Measurements from ENCODE around the gene MAP1LC3A. TPM values are rescaled to one million over a fixed set of nuclear protein-coding genes. Genes with fewer than 3 reads are reported as not detected.
A peak's percentile ranks its signal among the peaks of the same experiment; 100 is the strongest.

The MAP1LC3A gene
- total RNA-seq, 5 donors from 2014 or later (not counting 1 experiment from before 2014, with no cell fraction given) = 2.3 to 15.5 (median 2.6) TPM

DNA sequence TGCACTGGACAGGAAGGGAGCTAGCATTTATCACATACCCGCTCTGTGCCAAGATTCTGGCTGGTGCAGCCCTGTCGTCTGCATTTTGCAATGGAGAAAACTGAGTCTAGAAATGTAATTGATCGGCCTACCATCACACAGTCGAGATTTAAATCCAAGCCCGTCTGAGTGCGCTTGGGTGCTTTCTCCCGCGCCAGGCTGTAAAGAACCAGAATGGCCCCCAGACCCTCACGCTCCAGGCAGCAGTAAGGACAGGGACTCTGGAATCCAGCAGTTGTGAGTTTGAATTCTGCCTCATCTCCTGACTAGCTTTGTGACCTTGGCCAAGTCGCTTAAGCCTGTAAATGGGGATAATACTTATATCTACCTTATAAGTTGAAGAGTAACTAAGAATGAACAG lies 31.5 kb upstream of the MAP1LC3A start:
- H3K27ac Mint-ChIP-seq = no peak overlapping the region
- no peak overlapping the region for H3K27ac ChIP-seq (ENCODE audit: low read length)
- ATAC-seq (replicated peaks in 1 of 4) = no peak
- peaks cover 31% of the 10 kb centered on the region for H3K36me3 Mint-ChIP-seq
- CTCF ChIA-PET = interaction anchor here (0.5 to 1.5 kb wide), 3 partner anchors 11 to 133 kb away, joined by 3 to 7 read pairs (median 5); partner anchors contain the start of gene DYNLRB1 (in 1 of the 2)
- no peaks in the 10 kb centered on the region for H3K9me3 ChIP-seq
- peaks cover 0 to 11% of the 10 kb centered on the region in 2 experiments for H3K4me1 ChIP-seq (ENCODE audit: control insufficient read depth in 1 of 2, extremely low read depth in 1 of 2, insufficient read depth in 2 of 2, low read length in 2 of 2)
- peaks cover 28 to 42% (median 42%) of the 10 kb centered on the region in 3 donors for H3K4me1 Mint-ChIP-seq
- H3K4me3 Mint-ChIP-seq = no peak overlapping the region
- no peaks in the 10 kb centered on the region for H3K27me3 ChIP-seq (replicated peaks in 1 of 2; ENCODE audit: control insufficient read depth in 2 of 2, extremely low read depth in 1 of 2, insufficient read depth in 2 of 2, low read length in 1 of 2)
- no peaks in the 10 kb centered on the region for H3K9me3 Mint-ChIP-seq
- H3K27me3 Mint-ChIP-seq = no peaks in the 10 kb centered on the region
- no peak for DNase-seq
- POLR2A ChIA-PET = no interaction called here
- H3K4me3 ChIP-seq (ENCODE audit: control insufficient read depth in 1 of 2, extremely low read depth in 1 of 2, low read length in 1 of 2) = no peak overlapping the region
- 100% methylated on average over 8 of the region's 10 CpGs for WGBS (ENCODE audit: insufficient coverage)
- peaks cover 9 to 68% of the 10 kb centered on the region in 2 donors for H3K36me3 ChIP-seq (ENCODE audit: control insufficient read depth in 2 of 2, extremely low read depth in 1 of 2, insufficient read depth in 1 of 2, low read length in 1 of 2)

DNA sequence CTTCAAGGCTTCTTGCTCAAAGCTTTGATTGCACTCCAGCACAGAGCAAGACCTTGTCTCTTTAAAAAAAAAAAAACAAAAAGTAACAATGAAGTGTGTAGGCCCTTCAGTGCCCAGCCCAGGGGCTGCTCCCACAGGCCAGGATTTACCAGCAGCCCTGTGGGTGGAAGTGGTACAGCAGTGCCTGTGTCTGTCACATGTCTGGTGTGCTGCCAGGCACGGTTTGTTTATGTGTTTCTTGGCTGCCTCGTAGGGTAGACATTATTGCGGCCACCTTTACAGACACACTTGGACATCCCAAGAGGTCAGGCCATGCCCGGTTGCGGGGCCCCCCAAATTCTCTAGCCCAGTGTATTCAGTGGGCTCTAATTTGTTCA lies 29.6 kb upstream of the MAP1LC3A start:
- H3K27ac Mint-ChIP-seq = peak overlapping the region in 1 of 2 donors; percentile 31
- peak in 1 of 35 experiments; percentile 7 for DNase-seq
- Histone ChIP-seq H3K4me3 (ENCODE audit: control insufficient read depth in 1 of 2, extremely low read depth in 1 of 2, low read length in 1 of 2) (no peak overlapping the region), H3K36me3 (ENCODE audit: control insufficient read depth in 2 of 2, extremely low read depth in 1 of 2, insufficient read depth in 1 of 2, low read length in 1 of 2) (peaks cover 9 to 79% of the 10 kb centered on the region in 2 donors), H3K9me3 (no peaks in the 10 kb centered on the region), H3K4me1 (ENCODE audit: control insufficient read depth in 1 of 2, extremely low read depth in 1 of 2, insufficient read depth in 2 of 2, low read length in 2 of 2) (no peaks in the 10 kb centered on the region), H3K27me3 (replicated peaks in 1 of 2; ENCODE audit: control insufficient read depth in 2 of 2, extremely low read depth in 1 of 2, insufficient read depth in 2 of 2, low read length in 1 of 2) (no peaks in the 10 kb centered on the region), H3K27ac (ENCODE audit: low read length) (no peak overlapping the region)
- ATAC-seq (replicated peaks in 1 of 4) = no peak
- H3K27me3 Mint-ChIP-seq = no peaks in the 10 kb centered on the region
- no peak overlapping the region for H3K4me3 Mint-ChIP-seq
- CTCF ChIA-PET = no interaction called here
- H3K9me3 Mint-ChIP-seq = no peaks in the 10 kb centered on the region
- POLR2A ChIA-PET = interaction anchor here in 1 of 2 donors (0.6 kb wide), 1 partner anchor 84 kb away, joined by 5 read pairs; no protein-coding TSS in a partner anchor
- peaks cover 29% of the 10 kb centered on the region for H3K36me3 Mint-ChIP-seq
- peaks cover 11 to 24% (median 23%) of the 10 kb centered on the region in 3 donors for H3K4me1 Mint-ChIP-seq
- no CpG with 5 or more reads among the region's 5 CpGs for WGBS (ENCODE audit: insufficient coverage)

DNA sequence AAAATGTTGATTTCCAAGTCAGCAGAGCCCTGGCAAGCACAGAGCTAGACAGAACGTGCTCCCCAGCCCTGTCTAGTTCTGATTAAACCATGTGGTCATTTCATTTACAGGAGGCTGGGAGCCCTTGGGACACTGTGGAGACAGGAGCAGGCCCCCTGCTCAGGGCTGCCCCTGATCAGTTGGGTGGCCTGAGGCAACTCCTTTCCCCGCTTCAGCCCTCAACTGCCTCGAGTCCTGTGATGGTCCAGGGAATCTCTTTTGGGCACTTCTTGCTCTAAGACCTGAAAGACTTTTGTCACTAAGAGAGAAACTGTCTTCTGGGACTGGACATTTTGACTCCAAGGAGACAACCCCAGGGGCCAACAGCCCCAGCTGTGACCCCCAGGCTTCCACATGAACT lies 28.8 kb upstream of the MAP1LC3A start:
- 98% methylated on average over 3 of the region's 3 CpGs for WGBS (ENCODE audit: insufficient coverage)
- ChIA-PET CTCF (interaction anchor here in 1 of 2 donors (1.2 kb wide), 1 partner anchor 14 kb away, joined by 3 read pairs; no protein-coding TSS in a partner anchor), POLR2A (interaction anchor here in 1 of 2 donors (0.6 kb wide), 1 partner anchor 85 kb away, joined by 5 read pairs; no protein-coding TSS in a partner anchor)
- Mint-ChIP-seq H3K4me3 (no peak overlapping the region), H3K9me3 (no peaks in the 10 kb centered on the region), H3K27ac (no peak overlapping the region), H3K27me3 (no peaks in the 10 kb centered on the region), H3K4me1 (peaks cover 7 to 23% (median 20%) of the 10 kb centered on the region in 3 donors), H3K36me3 (peaks cover 36% of the 10 kb centered on the region)
- no peak for ATAC-seq (replicated peaks in 1 of 4)
- H3K9me3 ChIP-seq = no peaks in the 10 kb centered on the region
- DNase-seq = peak in 1 of 35 experiments; percentile 0
- H3K36me3 ChIP-seq (ENCODE audit: control insufficient read depth in 2 of 2, extremely low read depth in 1 of 2, insufficient read depth in 1 of 2, low read length in 1 of 2) = peaks cover 11 to 88% of the 10 kb centered on the region in 2 donors
- H3K4me3 ChIP-seq (ENCODE audit: control insufficient read depth in 1 of 2, extremely low read depth in 1 of 2, low read length in 1 of 2) = no peak overlapping the region
- no peaks in the 10 kb centered on the region for H3K4me1 ChIP-seq (ENCODE audit: control insufficient read depth in 1 of 2, extremely low read depth in 1 of 2, insufficient read depth in 2 of 2, low read length in 2 of 2)
- no peaks in the 10 kb centered on the region for H3K27me3 ChIP-seq (replicated peaks in 1 of 2; ENCODE audit: control insufficient read depth in 2 of 2, extremely low read depth in 1 of 2, insufficient read depth in 2 of 2, low read length in 1 of 2)
- H3K27ac ChIP-seq (ENCODE audit: low read length) = no peak overlapping the region

DNA sequence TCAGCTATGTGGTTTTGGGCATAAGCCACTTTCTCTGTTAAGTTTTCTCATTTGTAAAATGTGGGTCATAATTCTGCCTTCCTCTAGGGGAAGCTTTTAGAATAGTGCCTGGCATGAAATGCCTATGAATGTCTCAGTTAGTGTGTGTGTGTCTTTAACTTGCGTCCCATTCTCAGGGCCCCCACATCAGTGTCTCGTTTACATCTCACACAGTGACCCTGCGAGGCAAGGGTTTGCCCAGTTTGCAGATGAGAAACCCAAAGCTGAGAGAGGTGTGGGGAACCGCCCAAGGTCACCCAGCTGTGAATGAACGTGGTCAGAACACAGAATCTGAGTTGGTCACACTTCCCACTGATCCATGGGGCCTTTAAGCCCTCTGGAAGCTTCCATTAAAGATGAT lies 28.2 kb upstream of the MAP1LC3A start:
- no peaks in the 10 kb centered on the region for H3K4me1 ChIP-seq (ENCODE audit: control insufficient read depth in 1 of 2, extremely low read depth in 1 of 2, insufficient read depth in 2 of 2, low read length in 2 of 2)
- ATAC-seq (replicated peaks in 1 of 4) = no peak
- no peak for DNase-seq
- Mint-ChIP-seq H3K27ac (no peak overlapping the region), H3K4me3 (no peak overlapping the region), H3K27me3 (no peaks in the 10 kb centered on the region), H3K9me3 (no peaks in the 10 kb centered on the region), H3K36me3 (peaks cover 36% of the 10 kb centered on the region), H3K4me1 (peaks cover 4 to 20% (median 18%) of the 10 kb centered on the region in 3 donors)
- POLR2A ChIA-PET = no interaction called here
- no peak overlapping the region for H3K4me3 ChIP-seq (ENCODE audit: control insufficient read depth in 1 of 2, extremely low read depth in 1 of 2, low read length in 1 of 2)
- CTCF ChIA-PET = interaction anchor here (0.5 to 1.2 kb wide), 3 partner anchors 15 to 780 kb away, joined by 3 read pairs; no protein-coding TSS in a partner anchor
- no peaks in the 10 kb centered on the region for H3K9me3 ChIP-seq
- no peak overlapping the region for H3K27ac ChIP-seq (ENCODE audit: low read length)
- no CpG with 5 or more reads among the region's 5 CpGs for whole genome bisulfite sequencing (ENCODE audit: insufficient coverage)
- H3K27me3 ChIP-seq (replicated peaks in 1 of 2; ENCODE audit: control insufficient read depth in 2 of 2, extremely low read depth in 1 of 2, insufficient read depth in 2 of 2, low read length in 1 of 2) = no peaks in the 10 kb centered on the region
- peaks cover 12 to 89% of the 10 kb centered on the region in 2 donors for H3K36me3 ChIP-seq (ENCODE audit: control insufficient read depth in 2 of 2, extremely low read depth in 1 of 2, insufficient read depth in 1 of 2, low read length in 1 of 2)

DNA sequence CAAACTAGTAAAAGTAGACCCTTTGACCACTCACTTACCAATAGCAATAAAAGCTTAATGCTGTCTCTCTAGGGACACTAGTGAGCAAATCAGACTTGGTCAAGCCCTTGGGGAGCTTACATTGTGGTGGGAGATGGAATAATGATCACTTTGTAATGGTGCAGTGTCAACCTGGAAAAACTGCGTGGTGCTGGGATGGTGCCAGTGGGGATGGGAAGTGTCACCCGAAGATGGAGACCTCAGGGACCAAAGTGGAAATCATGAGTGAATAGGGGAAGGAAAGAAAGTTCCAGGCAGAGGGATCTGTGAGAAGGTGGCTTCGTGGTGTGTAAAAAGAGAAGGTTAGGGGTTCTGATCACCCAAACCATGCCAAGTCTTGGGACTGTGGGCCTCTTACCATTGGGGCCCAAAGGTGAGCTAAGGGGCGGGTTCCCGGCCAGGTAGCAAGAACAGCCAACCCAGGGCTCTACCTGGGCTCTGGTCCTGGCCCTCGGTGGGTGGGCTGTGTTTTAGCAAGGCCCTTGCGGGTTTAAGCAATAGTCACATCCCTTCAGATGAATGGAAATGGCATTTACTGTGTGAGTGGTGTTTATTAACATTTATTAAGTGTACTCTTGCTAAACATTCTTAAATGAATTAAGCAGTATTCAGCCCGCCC lies 26.8 kb upstream of the MAP1LC3A start:
- POLR2A ChIA-PET = interaction anchor here in 1 of 2 donors (0.6 to 0.7 kb wide), 2 partner anchors 115 to 1011 kb away, joined by 4 read pairs; no protein-coding TSS in a partner anchor
- 100% methylated on average over 4 of the region's 8 CpGs for WGBS (ENCODE audit: insufficient coverage)
- Mint-ChIP-seq H3K4me1 (peaks cover 4 to 12% (median 10%) of the 10 kb centered on the region in 3 donors), H3K27ac (no peak overlapping the region), H3K9me3 (no peaks in the 10 kb centered on the region), H3K36me3 (peaks cover 38% of the 10 kb centered on the region), H3K4me3 (no peak overlapping the region), H3K27me3 (no peaks in the 10 kb centered on the region)
- peaks cover 19 to 89% of the 10 kb centered on the region in 2 donors for H3K36me3 ChIP-seq (ENCODE audit: control insufficient read depth in 2 of 2, extremely low read depth in 1 of 2, insufficient read depth in 1 of 2, low read length in 1 of 2)
- H3K27ac ChIP-seq (ENCODE audit: low read length) = no peak overlapping the region
- H3K4me3 ChIP-seq (ENCODE audit: control insufficient read depth in 1 of 2, extremely low read depth in 1 of 2, low read length in 1 of 2) = no peak overlapping the region
- DNase-seq (no peak), ATAC-seq (replicated peaks in 1 of 4) (no peak)
- H3K27me3 ChIP-seq (replicated peaks in 1 of 2; ENCODE audit: control insufficient read depth in 2 of 2, extremely low read depth in 1 of 2, insufficient read depth in 2 of 2, low read length in 1 of 2) = no peaks in the 10 kb centered on the region
- no peaks in the 10 kb centered on the region for H3K9me3 ChIP-seq
- CTCF ChIA-PET = interaction anchor here (0.6 kb wide), 2 partner anchors 10 to 176 kb away, joined by 3 read pairs; no protein-coding TSS in a partner anchor
- H3K4me1 ChIP-seq (ENCODE audit: control insufficient read depth in 1 of 2, extremely low read depth in 1 of 2, insufficient read depth in 2 of 2, low read length in 2 of 2) = no peaks in the 10 kb centered on the region

DNA sequence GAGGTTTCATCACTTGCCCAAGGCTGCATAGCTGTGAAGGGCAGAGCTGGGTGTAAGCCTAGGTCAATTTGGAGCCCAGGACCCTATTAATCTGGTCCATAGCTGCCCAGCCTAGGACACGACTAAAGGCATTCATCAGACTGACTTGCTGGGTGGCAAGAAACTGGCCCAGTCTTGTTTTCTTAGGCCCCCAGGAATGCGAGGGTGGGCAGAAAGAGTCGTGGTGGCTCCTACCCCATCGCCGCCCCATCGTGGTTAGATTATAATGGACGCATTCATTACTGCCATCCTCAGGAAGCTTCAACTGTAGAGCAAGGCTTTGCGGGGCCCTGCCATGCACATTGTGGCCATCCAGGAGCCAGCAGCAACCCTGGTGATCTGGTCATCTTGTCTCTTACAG lies 26.2 kb upstream of the MAP1LC3A start:
- ChIA-PET POLR2A (no interaction called here), CTCF (no interaction called here)
- Histone ChIP-seq H3K9me3 (no peaks in the 10 kb centered on the region), H3K4me3 (ENCODE audit: control insufficient read depth in 1 of 2, extremely low read depth in 1 of 2, low read length in 1 of 2) (no peak overlapping the region), H3K27me3 (replicated peaks in 1 of 2; ENCODE audit: control insufficient read depth in 2 of 2, extremely low read depth in 1 of 2, insufficient read depth in 2 of 2, low read length in 1 of 2) (no peaks in the 10 kb centered on the region), H3K4me1 (ENCODE audit: control insufficient read depth in 1 of 2, extremely low read depth in 1 of 2, insufficient read depth in 2 of 2, low read length in 2 of 2) (no peaks in the 10 kb centered on the region), H3K36me3 (ENCODE audit: control insufficient read depth in 2 of 2, extremely low read depth in 1 of 2, insufficient read depth in 1 of 2, low read length in 1 of 2) (peaks cover 21 to 89% of the 10 kb centered on the region in 2 donors), H3K27ac (ENCODE audit: low read length) (no peak overlapping the region)
- H3K27me3 Mint-ChIP-seq = no peaks in the 10 kb centered on the region
- peaks cover 40% of the 10 kb centered on the region for H3K36me3 Mint-ChIP-seq
- no peak for DNase-seq
- 87% methylated on average over 8 of the region's 8 CpGs for WGBS (ENCODE audit: insufficient coverage)
- no peak overlapping the region for H3K27ac Mint-ChIP-seq
- no peak overlapping the region for H3K4me3 Mint-ChIP-seq
- H3K4me1 Mint-ChIP-seq = peaks cover 4 to 12% (median 10%) of the 10 kb centered on the region in 3 donors
- H3K9me3 Mint-ChIP-seq = no peaks in the 10 kb centered on the region
- no peak for ATAC-seq (replicated peaks in 1 of 4)

Measured in T-cell (primary cell).